Tibial nerve (tissue), 4 donors: Measurements from ENCODE around the gene EVPL. TPM values are rescaled to one million over a fixed set of nuclear protein-coding genes. Genes with fewer than 3 reads are reported as not detected.
"Not testable (repeated sequence)": the region's sequence is repeated elsewhere in the genome, so short reads cannot be mapped to it uniquely, and the experiment has no call there.

Experiments
- DNase-seq, 2 donors: peaks; one replicate each; pipeline ENCODE4 v3.0.0-alpha.2; 2019; ENCODE audit warnings: low spot score in 2 of 2
- H3K27ac ChIP-seq, 4 donors: fragments of 200-600 bp; sonication (generic) in 3 of 4; one replicate each; pipeline ENCODE4 v1.5.1; 2017 to 2019; ENCODE audit warnings: mild to moderate bottlenecking in 1 of 4
- H3K27me3 ChIP-seq, 2 donors: fragments of 200-600 bp; sonication (generic) in 1 of 2; one replicate each; pipeline versions ENCODE4 v1.5.1 to v1.6.0; 2017 to 2019
- H3K36me3 ChIP-seq, 3 donors: fragments of 200-600 bp; sonication (generic); one replicate each; pipeline ENCODE4 v1.5.1; 2018 to 2019
- H3K4me1 ChIP-seq, 4 donors: fragments of 200-600 bp; sonication (generic) in 3 of 4; one replicate each; pipeline ENCODE4 v1.5.1; 2017 to 2019
- H3K4me3 ChIP-seq, 4 donors: fragments of 200-600 bp; sonication (generic) in 3 of 4; one replicate each; pipeline ENCODE4 v1.5.1; 2017 to 2019; ENCODE audit warnings: mild to moderate bottlenecking in 1 of 4, moderate library complexity in 1 of 4
- H3K9me3 ChIP-seq, 4 donors: fragments of 200-600 bp; sonication (generic) in 3 of 4; one replicate each; pipeline ENCODE4 v1.5.1; 2017 to 2019
- EP300 ChIP-seq, 2 donors: sonication (generic); formaldehyde crosslinking; IDR thresholded peaks; one replicate each; pipeline ENCODE4 v1.6.1; 2017; ENCODE audit warnings: antibody characterized with exemption in 2 of 2, mild to moderate bottlenecking in 1 of 2
- POLR2A ChIP-seq, 2 donors: fragments of 450-650 bp; IDR thresholded peaks; one replicate each; pipeline ENCODE4 v1.6.1; 2017; ENCODE audit warnings: antibody characterized with exemption in 2 of 2, mild to moderate bottlenecking in 2 of 2, moderate library complexity in 2 of 2
- WGBS, 2 donors: methylation state at CpG; one replicate each; pipeline ENCODE4 v1.1.5; 2018; 5-methylcytosine and 5-hydroxymethylcytosine counted together
- total RNA-seq, 4 donors: library from RNA; depleted of rRNA; stranded (reverse); fragments of >200 nt; gene quantifications; one replicate each; pipeline ENCODE4 v1.1.0, GENCODE V29; 2016
- TF ChIP-seq, protein P1 (sequence below), 5 experiments: fragments of 200-600 bp in 3 of 5; fragments of 450-650 bp in 2 of 5; sonication (generic) in 3 of 5; IDR thresholded peaks; one replicate each; pipeline ENCODE4 v1.5.1; 2016 to 2019; ENCODE audit warnings: antibody characterized with exemption in 5 of 5, mild to moderate bottlenecking in 3 of 5, moderate library complexity in 2 of 5

Gene EVPL
- total RNA-seq, 4 donors from 2014 or later: 0.98 to 3.0 (median 2.1) TPM; not detected in 1

DNA sequence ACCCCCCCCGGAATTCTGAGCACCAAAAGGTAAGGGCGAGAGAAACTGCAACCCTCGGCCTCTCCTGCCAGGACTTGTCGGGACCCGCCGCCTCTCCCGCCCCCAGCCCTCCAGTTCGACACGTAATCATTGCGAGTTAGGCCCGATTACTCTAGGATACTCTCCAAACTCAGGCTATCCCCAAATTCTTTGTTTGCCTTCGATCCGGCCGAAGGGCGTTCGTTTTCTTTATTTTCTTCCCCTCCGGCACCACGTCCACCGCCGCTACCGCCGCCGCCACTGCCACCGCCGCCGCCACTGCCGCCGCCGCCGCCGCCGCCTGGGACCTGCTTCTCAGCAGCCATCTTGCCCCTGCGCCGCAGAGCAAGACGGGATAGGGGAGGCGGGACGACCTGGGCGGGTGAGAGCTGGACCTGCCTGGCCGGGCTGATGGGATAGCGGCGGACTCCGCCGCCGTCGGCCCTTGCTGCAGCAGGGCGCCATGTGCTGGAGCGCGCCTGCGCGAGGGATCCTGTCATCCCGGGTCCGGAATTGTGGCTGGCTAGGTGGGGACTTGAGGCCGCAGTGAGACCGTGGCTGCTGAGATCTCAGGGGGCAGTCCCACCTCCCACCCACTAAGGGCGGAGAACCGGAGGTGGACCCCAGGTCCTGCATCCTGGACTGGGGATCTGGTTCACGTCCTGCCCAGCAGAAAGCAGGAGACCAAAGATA is 45.2 kb upstream of the EVPL start, which contains the start of gene SRP68:
TSS of gene SRP68 (minus strand) at position 370 of the 711 bp plus-strand sequence. CDS start at position 344, 26 bp downstream.
- Histone ChIP-seq H3K4me1 (peaks cover 0 to 74% (median 45%) of the 10 kb centered on the region in 4 donors), H3K27ac (peak within 1 kb of the TSS in 3 of 4 donors; percentile 78 to 85 (median 84)), H3K27me3 (peaks cover 0 to 40% of the 10 kb centered on the region in 2 donors), H3K9me3 (no peaks in the 10 kb centered on the region), H3K36me3 (peaks cover 0 to 27% (median 6%) of the 10 kb centered on the region in 3 donors), H3K4me3 (peak within 1 kb of the TSS; percentile 54 to 73 (median 64))
- DNase-seq: peak; percentile 80 to 83
- 0 to 1% methylated on average over 38 to 39 of the region's 57 CpGs for WGBS, 2 donors
- TF ChIP-seq, protein P1, sequence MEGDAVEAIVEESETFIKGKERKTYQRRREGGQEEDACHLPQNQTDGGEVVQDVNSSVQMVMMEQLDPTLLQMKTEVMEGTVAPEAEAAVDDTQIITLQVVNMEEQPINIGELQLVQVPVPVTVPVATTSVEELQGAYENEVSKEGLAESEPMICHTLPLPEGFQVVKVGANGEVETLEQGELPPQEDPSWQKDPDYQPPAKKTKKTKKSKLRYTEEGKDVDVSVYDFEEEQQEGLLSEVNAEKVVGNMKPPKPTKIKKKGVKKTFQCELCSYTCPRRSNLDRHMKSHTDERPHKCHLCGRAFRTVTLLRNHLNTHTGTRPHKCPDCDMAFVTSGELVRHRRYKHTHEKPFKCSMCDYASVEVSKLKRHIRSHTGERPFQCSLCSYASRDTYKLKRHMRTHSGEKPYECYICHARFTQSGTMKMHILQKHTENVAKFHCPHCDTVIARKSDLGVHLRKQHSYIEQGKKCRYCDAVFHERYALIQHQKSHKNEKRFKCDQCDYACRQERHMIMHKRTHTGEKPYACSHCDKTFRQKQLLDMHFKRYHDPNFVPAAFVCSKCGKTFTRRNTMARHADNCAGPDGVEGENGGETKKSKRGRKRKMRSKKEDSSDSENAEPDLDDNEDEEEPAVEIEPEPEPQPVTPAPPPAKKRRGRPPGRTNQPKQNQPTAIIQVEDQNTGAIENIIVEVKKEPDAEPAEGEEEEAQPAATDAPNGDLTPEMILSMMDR (IDR thresholded peaks at IDR 0.05): peak in 1 of 5 experiments; percentile 33
- peak; percentile 38 to 64 for TF ChIP-seq POLR2A (IDR thresholded peaks at IDR 0.05)
- peak in 1 of 2 donors; percentile 90 for TF ChIP-seq EP300 (IDR thresholded peaks at IDR 0.05)

DNA sequence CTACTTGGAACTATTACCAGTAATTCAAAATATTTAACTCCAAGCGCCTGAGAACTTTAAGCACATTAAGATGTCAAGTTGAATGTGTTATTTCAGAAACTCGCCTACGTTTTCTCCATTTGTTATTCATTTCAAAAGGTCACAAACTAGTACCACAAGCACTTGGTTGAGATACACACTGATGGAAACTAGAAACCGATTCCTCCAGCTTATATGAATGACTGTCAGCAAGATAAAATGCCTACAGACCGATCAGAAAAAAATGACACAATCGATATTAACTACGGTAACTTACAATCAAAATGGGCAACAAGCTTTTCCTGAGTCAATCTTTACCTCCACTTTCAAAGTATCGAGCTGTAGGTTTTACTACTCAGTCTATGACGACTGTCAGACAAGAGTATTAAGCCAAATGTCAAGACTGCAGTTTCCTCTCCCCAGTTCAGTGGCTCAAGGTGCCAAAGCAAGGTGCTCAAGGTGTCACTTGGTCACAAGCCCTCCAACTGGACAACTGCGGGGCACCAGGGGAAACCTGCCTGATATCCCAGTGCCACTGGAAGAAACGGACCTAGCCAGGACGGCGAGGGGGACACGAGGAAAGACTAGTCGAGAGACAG is 44.5 kb upstream of the EVPL start:
- no peak for DNase-seq
- peaks cover 0 to 67% (median 38%) of the 10 kb centered on the region in 4 donors for H3K4me1 ChIP-seq
- H3K9me3 ChIP-seq: no peaks in the 10 kb centered on the region
- H3K27me3 ChIP-seq: peaks cover 0 to 33% of the 10 kb centered on the region in 2 donors
- 9 to 11% methylated on average over 15 of the region's 15 CpGs for WGBS, 2 donors
- peak overlapping the region in 3 of 4 donors; percentile 78 to 85 (median 83) for H3K27ac ChIP-seq
- H3K36me3 ChIP-seq: peaks cover 0 to 33% (median 11%) of the 10 kb centered on the region in 3 donors
- TF ChIP-seq POLR2A (IDR thresholded peaks at IDR 0.05) (no peak), EP300 (IDR thresholded peaks at IDR 0.05) (no peak)
- TF ChIP-seq, protein P1 (IDR thresholded peaks at IDR 0.05): no peak
- H3K4me3 ChIP-seq: peak overlapping the region; percentile 54 to 73 (median 64)

DNA sequence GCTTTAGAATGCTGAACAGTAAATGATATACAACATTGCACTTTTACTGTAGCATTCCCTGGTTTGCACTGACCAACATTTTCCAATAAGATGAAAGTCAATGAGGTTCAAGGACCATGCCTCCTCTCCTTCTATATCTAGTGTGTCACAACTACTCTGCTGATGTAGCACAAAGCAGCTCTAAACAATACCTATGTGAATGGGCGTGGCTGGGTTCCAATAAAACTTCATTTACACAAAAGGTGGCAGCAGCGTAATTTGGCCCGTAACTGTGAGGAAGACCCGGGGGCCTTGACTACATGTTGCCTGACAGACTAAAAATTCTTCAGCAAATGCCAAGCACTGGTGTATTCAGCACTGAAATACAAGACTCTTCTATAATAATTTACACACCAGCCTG is 38.7 kb upstream of the EVPL start:
- peaks cover 3 to 87% (median 42%) of the 10 kb centered on the region in 3 donors for H3K36me3 ChIP-seq
- WGBS, 2 donors: 80 to 90% methylated on average over 4 of the region's 4 CpGs

DNA sequence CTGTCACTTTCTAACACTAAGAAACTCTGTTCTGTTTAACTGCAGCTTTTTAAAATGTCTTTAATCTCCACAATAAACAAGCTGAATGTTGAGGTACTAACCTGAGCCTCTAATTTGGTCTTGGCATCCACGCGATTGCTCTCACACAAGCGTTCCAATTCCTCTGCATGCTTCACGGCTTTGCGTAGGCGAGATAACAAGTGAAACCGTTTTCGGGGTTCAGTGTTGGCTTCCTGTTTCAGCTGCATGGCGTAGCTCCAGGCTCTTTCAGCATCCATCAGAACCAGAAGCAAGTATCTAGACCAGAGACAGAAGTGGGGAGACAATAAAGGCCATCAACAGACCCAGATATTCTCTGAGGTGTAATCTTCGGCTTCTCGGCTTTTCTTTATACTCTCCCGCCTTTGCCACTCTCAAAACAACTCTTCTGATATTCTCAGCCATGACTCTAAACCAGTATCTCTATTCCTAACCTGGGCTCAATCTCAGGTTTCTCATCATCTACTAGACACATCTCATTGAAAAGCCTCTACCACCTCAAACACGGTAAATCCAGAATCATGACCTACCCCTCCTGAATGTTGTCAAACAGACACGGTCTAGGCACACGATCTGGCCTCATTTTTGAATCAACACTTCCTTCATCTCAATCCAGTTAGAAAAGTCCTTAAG is 36.9 kb upstream of the EVPL start:
- TF ChIP-seq EP300 (IDR thresholded peaks at IDR 0.05): no peak
- TF ChIP-seq, protein P1 (IDR thresholded peaks at IDR 0.05): no peak
- TF ChIP-seq POLR2A (IDR thresholded peaks at IDR 0.05): no peak
- Histone ChIP-seq H3K4me1 (peaks cover 0 to 11% (median 0%) of the 10 kb centered on the region in 4 donors), H3K27ac (no peak overlapping the region), H3K27me3 (no peaks in the 10 kb centered on the region), H3K36me3 (peaks cover 3 to 96% (median 51%) of the 10 kb centered on the region in 3 donors), H3K4me3 (no peak overlapping the region), H3K9me3 (no peaks in the 10 kb centered on the region)
- 89 to 91% methylated on average over 15 of the region's 15 CpGs for WGBS, 2 donors
- no peak for DNase-seq

More for the DNA sequence above, 38.7 kb upstream of the EVPL start:
- TF ChIP-seq, protein P1 (IDR thresholded peaks at IDR 0.05): no peak
- TF ChIP-seq POLR2A (IDR thresholded peaks at IDR 0.05) (no peak), EP300 (IDR thresholded peaks at IDR 0.05) (no peak)
- no peak for DNase-seq
- peaks cover 0 to 26% (median 4%) of the 10 kb centered on the region in 4 donors for H3K4me1 ChIP-seq
- H3K4me3 ChIP-seq: no peak overlapping the region
- H3K27ac ChIP-seq: no peak overlapping the region
- H3K9me3 ChIP-seq: no peaks in the 10 kb centered on the region
- no peaks in the 10 kb centered on the region for H3K27me3 ChIP-seq

DNA sequence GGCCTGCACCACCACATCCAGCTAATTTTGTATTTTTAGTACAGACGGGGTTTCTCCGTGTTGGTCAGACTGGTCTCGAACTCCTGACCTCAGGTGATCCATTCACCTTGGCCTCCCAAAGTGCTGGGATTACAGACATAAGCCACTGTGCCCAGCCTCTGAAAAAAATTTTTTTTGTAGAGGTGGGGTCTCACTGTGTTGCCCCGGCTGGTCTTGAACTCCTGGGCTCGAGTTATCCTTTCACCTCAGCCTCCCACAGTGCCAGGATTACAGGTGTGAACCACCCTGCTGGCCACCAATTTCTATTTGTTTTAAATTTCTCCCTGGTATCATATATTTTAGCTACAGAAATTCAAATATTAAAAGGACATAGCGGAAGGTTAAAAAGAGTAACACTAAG is 31.2 kb upstream of the EVPL start:
- 75 to 93% methylated on average over 6 of the region's 6 CpGs for WGBS, 2 donors
- H3K4me1 ChIP-seq, H3K4me3 ChIP-seq, H3K9me3 ChIP-seq, DNase-seq, H3K27me3 ChIP-seq, H3K27ac ChIP-seq: not testable (repeated sequence)
- H3K36me3 ChIP-seq: peaks cover 6 to 96% (median 44%) of the 10 kb centered on the region in 3 donors
